SHP77 (cell line): ENCODE measurements around the gene ACOT2.
"Not testable (repeated sequence)": the region's sequence is repeated elsewhere in the genome, so short reads cannot be mapped to it uniquely, and the experiment has no call there.

Source experiments
- DNase-seq, 2 experiments: peaks; one replicate each; lab custom pipeline; 2025; lab: John Stamatoyannopoulos, UW

The ACOT2 gene

DNA sequence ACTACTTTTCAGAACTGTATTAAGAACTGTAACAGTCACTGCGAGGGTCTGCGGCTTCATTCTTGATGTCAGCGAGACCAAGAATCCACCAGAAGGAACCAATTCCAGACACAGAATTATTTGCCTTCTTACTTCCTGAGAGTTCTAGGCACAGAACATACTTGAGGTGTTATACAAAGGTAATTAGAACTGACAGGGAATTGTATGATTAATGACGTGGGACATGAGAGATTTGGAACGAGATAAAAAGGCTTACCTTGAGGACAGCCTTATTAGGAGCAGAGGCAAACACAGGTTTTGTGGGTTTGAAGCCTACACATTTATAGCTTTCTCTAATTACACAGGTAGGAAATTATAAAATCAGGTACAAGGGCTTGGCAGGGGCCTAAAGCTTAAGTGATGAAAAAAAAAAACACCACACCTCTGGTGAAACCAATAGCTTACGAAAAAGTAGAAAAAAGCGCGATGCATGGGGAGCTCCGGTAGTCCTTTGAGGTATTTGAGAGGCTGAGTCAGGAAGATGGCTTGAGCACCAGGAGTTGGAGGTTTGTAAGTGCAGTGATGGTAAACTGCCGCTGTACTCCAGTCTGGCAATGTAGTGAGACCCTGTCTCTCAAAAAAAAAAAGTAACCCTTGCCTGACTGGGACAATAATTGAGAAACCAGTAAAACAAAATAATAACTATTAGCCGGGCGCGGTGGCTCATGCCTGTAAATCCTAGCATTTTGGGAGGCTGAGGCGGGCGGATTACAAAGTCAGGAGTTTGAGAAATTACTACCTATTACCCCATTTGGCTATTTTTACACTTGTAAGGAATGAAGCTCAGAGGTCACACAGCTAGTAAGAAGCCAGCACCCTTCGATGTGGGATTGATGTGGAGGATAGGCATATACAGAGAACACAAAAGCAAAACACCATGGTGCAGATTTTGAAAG, 795 bp upstream of the ACOT2 start:
- DNase-seq: peak in 1 of 2 experiments; percentile 4

DNA sequence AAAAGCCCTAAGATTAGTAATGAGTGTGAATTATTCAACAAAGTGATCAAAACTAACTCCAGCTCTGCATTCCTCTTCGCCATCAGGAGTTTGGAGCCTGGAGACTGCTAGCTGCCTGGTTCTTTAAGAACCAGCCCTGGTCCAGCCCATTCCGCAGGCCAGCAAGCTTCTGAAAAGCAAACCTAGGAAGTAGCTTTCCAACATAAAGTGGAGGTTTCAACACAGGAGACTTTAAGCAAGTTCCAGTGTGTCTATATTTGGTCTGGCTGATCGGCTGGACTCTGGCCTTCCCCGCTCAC, 178 bp upstream of the ACOT2 start:
- DNase-seq: not testable (repeated sequence)

DNA sequence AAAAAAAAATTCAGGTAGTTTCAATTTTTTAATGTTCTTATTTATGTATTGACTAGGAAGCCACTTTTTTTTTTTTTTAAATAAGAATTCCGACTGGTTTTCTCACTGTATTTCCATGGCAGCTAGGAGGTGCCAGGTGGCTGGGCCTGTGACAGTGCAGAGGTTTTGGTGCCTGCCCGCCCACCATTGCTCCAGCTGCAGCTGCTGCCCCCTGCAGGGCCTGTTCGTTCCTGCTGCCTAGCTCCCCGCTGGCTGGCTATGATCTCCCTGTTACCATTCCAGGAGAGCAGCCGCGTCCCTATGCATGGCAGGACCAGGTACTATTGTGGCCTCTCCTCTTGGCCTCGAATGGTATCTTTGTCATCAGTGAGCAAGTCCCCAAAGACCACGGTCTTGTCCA, 1.9 kb downstream of the ACOT2 start:
- DNase-seq: peak; percentile 3 to 25

DNA sequence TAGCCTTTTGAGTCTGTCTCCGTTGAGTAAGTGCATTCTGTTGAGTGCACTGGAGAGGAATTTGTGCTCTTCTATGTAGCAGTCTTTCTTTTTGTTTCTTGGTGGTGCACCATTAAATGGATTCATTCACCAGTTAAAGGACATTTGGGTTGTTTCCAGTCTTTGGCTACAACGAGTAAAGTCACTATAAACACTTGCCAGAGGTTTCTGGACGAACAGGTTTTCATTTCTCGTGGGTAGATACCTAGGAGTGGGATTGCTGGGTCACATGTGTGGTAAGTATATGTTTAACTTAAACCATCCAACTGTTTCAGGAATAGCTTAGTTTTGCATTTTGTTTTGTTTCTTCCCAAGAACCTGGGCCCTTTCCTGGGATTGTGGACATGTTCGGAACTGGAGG, 4.0 kb downstream of the ACOT2 start:
- DNase-seq: not testable (repeated sequence)

DNA sequence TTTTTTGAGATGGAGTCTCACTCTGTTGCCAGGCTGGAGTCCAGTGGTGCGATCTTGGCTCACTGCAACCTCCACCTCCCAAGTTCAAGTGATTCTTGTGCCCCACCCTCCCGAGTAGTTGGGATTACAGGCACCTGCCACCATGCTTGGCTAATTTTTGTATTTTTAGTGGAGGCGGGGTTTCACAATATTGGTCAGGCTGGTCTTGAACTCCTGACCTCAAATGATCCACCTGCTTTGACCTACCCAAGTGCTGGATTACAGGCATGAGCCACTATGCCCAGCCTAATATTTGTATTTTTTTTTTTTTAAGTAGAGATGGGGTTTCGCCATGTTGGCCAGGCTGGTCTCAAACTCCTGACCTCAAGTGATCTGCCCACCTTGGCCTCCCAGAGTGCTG, 4.7 kb downstream of the ACOT2 start:
- not testable (repeated sequence) for DNase-seq

DNA sequence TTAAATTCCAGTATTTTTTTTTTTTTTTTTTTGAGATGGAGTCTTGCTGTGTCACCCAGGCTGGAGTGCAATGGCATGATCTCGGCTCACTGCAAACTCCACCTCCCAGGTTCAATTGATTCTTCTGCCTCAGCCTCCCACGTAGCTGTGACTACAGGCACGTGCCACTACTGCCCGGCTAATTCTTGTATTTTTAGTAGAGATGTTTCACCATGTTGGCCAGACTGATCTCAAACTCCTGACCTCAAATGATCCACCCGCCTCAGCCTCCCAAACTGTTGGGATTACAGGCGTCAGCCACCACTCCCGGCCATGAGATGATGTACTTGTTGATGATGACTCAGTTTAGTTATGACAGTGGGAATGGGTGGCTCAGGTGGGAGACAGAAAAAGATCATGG, 5.2 kb downstream of the ACOT2 start:
- DNase-seq: not testable (repeated sequence)

DNA sequence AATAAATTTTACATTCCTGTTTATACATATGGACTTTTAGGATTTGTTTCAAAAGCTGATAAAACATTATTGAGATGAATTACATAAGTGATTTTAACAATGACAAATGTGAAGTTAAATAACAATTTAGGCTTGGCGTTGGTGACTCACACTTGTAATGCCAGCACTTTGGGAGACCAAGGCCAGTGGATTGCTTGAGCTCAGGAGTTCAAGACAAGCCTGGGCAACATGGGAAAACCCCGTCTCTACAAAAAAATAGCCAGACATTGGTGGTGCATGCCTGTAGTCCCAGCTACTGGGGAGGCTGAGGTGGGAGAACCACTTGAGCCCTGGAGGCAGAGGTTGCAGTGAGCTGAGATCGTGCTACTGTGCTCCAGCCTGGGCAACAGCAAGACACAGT, 7.4 kb downstream of the ACOT2 start:
- no peak for DNase-seq

DNA sequence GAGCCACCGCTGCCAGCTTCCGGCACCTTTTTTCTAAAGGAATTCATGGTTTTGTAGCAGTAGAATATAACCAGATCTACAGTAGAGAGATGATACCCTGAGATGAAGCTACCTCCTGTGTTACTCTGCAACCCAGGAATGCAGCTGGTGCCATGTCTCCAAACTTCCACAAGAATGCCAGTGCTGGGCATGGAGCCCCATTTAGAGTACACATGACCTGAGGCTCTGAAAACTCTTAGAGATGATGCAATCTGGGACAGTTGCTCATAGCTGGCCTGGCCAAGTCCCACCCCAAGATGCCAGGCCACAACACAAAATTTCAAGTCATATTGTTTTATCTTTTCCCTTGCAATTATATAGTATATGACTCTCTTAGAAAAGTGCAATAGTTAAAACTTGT, 8.2 kb downstream of the ACOT2 start:
- DNase-seq: not testable (repeated sequence)

DNA sequence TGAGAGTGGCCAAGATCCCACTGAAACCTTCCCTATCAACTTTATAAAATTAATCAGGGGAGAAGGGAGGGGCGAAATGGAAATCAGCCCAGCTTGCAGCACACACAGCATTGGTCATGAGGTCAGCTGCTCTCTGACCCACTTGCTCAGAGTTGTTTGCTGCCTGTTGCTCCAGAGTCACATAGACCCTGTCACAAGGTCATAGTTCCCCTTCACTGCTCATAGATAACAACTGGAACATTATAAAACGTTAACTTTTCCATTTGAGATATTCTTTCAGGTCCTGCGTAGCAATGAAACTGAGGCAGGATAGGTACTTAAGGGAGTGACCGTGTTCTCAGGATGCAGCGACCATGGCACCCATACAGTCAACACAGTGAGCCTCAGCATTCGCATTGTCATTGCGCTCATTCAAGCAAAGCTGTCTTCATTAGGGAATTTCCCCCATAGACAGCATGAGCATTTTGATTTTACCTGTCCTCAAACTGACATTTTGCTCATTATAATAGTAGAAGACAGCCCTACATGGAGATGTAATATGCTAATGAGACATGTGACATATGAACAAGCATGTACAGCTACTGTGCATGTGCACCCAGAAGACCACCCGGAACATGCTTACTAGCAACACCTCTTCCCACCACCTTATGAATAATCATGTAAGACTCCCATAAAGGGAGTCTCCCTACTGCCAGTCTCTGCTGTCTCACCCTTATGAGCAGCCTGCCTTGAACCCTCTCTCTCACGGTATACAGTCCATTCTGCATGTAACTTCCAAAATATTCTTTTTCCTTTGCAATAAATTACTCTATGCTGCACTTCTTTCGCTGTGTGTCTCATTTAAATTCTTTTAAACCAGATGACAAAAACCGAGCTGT, 13.3 kb downstream of the ACOT2 start:
- DNase-seq: not testable (repeated sequence)

DNA sequence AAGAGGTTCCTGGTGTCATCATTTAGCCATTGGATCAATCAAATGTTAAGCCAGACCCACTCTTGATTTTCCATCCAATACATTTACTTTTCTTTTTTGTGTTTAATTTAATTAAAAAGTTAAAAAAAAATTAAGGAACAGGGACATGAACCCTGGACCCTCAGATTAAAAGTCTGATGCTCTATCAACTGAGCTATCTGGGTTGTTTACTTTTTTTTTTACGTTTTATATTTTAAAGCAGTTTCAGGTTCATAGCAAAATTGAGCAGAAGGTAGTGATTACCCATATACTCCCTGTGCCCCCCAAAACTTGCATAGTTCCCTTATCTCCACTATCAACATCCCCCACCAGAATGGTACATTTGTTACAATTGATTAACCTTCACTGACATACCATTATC, 19.7 kb downstream of the ACOT2 start:
- no peak for DNase-seq

DNA sequence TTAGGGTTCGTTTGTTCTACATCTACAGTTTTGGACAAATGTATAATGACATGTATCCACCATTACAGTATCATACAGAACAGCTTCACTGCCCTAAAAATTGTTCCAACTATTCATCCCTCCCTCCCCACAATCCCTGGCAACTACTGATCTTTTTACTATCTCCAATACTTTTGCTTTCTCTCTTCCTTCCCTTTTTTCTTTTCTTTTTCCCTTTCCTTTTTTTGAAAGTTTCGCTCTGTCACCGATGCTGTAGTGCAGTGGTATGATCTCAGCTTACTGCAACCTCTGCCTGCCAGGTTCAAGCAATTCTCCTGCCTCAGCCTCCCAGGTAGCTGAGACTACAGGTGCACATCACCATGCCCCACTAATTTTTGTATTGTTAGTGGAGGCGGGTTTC, 20.1 kb downstream of the ACOT2 start:
- no peak for DNase-seq

DNA sequence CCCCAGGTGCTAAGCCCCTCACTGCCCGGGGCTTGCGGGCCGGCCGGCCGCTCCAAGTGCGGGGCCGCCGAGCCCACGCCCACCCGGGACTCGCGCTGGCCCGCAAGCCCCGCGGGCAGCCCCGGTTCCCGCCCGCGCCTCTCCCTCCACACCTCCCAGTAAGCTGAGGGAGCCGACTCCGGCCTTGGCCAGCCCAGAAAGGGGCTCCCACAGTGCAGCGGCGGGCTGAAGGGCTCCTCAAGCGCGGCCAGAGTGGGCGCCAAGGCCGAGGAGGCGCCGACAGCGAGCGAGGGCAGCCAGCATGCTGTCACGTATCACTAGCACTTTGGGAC, 21.6 kb downstream of the ACOT2 start:
- not testable (repeated sequence) for DNase-seq

DNA sequence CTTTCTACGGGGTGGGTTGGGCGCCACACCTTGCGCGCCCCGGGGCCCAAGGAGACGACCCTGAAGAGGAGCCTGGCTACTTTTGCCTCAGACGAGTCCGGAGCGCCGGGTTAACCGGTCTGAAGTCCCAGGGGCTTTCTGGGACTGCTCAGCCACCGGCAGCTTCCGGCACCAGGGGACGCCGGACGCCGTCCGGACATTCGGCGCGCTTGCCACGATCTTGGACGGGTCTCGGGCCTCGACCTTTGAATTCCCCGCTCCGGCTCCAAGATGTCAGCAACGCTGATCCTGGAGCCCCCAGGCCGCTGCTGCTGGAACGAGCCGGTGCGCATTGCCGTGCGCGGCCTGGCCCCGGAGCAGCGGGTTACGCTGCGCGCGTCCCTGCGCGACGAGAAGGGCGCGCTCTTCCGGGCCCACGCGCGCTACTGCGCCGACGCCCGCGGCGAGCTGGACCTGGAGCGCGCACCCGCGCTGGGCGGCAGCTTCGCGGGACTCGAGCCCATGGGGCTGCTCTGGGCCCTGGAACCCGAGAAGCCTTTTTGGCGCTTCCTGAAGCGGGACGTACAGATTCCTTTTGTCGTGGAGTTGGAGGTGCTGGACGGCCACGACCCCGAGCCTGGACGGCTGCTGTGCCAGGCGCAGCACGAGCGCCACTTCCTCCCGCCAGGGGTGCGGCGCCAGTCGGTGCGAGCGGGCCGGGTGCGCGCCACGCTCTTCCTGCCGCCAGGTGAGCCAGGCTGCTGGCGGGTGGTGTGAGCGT, 22.9 kb downstream of the ACOT2 start, which contains the start of gene ACOT4:
Gene ACOT4, plus strand, starts transcription at position 184 of the 760 bp plus-strand sequence. Its CDS starts 87 bp downstream, at position 271.
- no peak for DNase-seq

DNA sequence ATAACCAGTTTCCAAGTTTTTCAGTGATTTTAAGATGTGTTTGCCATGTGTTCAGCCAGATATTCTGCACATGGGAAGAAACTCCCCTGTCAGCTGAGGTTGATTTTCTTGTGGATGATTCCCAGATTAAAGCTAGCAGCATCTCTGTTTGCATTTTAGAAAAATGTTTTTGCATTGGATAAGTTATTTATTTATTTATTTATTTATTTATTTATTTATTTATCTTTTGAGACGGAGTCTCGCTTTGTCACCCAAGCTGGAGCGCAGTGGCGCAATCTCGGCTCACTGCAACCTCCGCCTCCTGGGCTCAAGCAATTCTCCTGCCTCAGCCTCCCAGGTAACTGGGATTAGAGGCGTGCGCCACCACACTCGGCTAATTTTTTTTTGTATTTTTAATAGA, 25.5 kb downstream of the ACOT2 start:
- no peak for DNase-seq

DNA sequence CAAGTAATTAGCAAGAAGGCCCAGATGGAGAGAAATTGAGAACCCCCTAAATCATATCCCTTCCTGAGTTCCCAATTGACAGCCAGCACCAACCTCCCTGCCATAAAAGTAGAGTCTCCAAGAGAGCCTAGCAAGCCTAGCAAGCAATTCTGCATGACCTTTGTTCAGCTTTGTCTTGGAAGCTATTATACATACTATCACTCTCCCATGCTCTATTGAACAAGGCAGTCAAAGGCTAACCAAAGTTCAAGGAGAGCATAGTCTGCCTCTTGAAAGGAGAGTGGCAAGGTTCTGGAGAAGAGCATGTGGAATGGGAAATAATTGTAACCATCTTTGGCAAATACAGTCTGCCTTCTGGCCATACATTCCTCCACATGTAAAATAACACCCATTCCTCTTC, 30.5 kb downstream of the ACOT2 start:
- no peak for DNase-seq

DNA sequence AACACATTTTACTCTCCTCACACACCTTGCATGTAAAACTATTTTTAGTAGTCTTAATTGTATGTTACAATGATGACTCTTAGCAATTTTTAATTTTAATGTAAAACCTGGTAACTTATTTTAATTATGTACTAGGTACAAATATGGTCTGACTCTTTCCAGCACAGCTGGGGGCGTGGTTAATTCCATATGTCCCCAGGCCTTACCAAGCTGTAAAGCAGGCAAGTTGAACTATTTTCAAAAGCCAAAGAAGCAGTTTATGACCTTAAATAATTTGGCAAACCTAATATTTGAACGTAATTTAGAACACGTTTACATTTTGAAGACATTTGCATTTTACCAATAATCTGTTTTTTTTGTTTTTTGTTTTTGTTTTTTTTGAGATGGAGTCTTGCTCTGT, 34.0 kb downstream of the ACOT2 start:
- DNase-seq: no peak

DNA sequence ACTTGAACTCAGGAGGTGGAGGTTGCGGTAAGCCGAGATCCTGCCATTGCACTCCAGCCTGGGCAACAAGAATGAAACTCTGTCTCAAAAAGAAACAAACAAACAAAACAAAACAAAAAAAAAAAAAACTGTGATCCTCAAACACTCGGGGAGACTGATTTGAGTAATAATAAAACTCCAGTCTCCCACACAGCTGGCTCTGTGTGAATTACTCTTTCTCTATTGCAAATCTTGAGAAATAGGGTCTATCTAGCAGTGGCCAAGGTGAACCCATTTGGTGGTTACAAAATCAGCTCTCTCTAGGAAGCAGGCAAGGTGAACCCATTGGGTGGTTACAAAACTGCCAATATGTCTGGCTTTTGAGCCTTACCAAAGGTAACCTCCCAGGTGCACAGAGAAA, 37.3 kb downstream of the ACOT2 start:
- DNase-seq: no peak

DNA sequence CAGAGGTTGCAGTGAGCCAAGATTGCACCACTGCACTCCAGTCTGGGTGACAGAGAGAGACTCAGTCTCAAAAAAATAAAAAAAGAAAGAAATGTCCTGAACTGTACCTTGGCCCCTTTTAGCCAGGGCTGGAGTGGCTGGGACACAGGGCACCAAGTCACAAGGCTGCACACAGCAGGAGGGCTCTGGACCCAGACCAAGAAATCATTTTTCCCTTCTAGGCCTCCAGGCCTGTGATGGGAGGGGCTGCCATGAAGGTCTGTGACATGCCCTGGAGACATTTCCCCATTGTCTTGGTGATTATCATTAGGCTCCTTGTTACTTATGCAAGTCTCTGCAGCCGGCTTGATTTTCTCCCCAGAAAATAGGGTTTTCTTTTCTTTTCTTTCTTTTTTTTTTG, 38.2 kb downstream of the ACOT2 start:
- DNase-seq: no peak

DNA sequence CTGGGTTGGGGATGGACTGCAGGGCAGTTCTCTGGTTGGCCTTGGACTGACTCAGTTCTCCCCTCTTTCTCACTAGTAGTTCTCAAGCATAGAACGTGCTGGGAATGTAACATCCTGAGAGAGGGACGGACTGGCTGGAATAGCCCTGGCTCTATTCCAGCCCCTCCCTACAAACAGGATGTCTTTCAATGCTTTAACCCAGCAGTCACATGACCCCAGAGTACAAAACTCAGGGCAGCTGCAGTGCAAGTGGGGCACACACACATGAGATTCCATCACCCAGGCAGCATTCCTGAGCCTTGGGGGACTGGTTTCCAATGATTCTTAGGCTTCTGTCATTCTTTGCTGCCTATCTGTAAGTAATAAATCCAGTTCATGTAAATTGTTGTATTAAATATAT, 41.7 kb downstream of the ACOT2 start:
- peak in 1 of 2 experiments; percentile 13 for DNase-seq

DNA sequence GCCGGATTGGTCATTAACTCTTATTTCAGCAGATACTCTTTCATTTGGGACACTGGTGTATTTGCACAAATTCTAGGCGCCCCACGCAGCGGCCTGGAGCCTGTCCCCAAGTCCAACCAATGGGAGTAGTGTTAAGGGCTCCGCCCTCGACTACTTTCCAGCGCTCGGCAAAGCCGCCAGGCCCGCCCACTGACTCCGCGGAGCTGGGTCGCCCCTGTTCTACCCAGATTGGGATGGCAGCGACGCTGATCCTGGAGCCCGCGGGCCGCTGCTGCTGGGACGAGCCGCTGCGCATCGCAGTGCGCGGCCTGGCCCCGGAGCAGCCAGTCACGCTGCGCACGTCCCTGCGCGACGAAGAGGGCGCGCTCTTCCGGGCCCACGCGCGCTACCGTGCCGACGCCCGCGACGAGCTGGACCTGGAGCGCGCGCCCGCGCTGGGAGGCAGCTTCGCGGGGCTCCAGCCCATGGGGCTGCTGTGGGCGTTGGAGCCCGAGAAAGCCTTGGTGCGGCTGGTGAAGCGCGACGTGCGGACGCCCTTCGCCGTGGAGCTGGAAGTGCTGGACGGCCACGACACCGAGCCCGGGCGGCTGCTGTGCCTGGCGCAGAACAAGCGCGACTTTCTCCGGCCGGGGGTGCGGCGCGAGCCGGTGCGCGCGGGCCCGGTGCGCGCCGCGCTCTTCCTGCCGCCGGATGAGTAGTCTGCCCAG, 43.5 kb downstream of the ACOT2 start, which contains the start of gene ACOT6:
Gene ACOT6, plus strand, starts transcription at position 179 of the 707 bp plus-strand sequence. Its CDS starts 55 bp downstream, at position 234.
- DNase-seq: peak in 1 of 2 experiments; percentile 20

DNA sequence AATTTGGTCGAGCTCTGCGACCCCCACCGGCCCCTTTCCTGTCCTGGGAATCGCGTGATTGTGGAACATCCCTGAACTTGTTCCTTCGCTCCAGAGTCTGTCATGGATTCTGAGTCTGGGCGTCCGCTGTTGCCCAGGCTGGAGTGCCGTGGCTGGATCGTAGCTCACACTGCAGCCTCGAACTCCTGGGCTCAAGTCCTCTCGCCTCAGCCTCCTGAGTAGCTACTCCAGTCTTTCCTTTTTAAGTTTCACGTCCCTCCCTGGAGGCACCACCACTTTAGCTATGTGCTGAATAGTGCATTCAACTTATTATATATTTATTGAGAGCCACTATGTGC, 44.0 kb downstream of the ACOT2 start:
- DNase-seq: no peak
